K562 (cell line): ENCODE measurements around the gene ACTG2. TPM values are rescaled to one million over a fixed set of nuclear protein-coding genes. Genes with fewer than 3 reads are reported as not detected.

ENCODE experiments used
- ETV6 ChIP-seq, 3 experiments: fragments of 150-350 bp in 1 of 3; sonication (generic) in 1 of 3; formaldehyde crosslinking in 1 of 3; IDR thresholded peaks; 2 replicates each; pipeline versions ENCODE4 v1.6.1 to v1.8.0; 2014 to 2022; ENCODE audit warnings: borderline replicate concordance in 2 of 3, low read depth in 2 of 3, antibody characterized with exemption in 1 of 3, low read length in 1 of 3, mild to moderate bottlenecking in 1 of 3, missing genetic modification reagents in 1 of 3
- FOXJ3 ChIP-seq: sonication (generic); formaldehyde crosslinking; IDR thresholded peaks from 2 replicates; pipeline ENCODE4 v1.4.0; 2020; ENCODE audit warnings: mild to moderate bottlenecking, missing genetic modification reagents
- GTF2F1 ChIP-seq: IDR thresholded peaks from 2 replicates; pipeline ENCODE4 v1.6.1; 2011; ENCODE audit warnings: low read depth, low read length, improper control_type of control experiment
- MEF2A ChIP-seq: IDR thresholded peaks from 2 replicates; pipeline ENCODE4 v1.6.1; 2011; ENCODE audit warnings: low read depth, mild to moderate bottlenecking, low read length, moderate library complexity; ENCODE audit not compliant: control insufficient read depth
- MEIS2 ChIP-seq: fragments of 450-650 bp; IDR thresholded peaks from 2 replicates; pipeline ENCODE4 v1.6.1; 2014; ENCODE audit warnings: mild to moderate bottlenecking; ENCODE audit not compliant: partially characterized antibody
- MYC ChIP-seq, 2 experiments: fragments of 250-450 bp in 1 of 2; sonication (Bioruptor Pico) in 1 of 2; IDR thresholded peaks; 2 replicates each; pipeline versions ENCODE4 v1.5.1 to v1.6.1; 2012 to 2021; ENCODE audit warnings: low read depth in 2 of 2, borderline replicate concordance in 1 of 2, improper control_type of control experiment in 1 of 2, low read length in 1 of 2, mild to moderate bottlenecking in 1 of 2, moderate library complexity in 1 of 2
- NFIC ChIP-seq: fragments of 450-650 bp; IDR thresholded peaks from 2 replicates; pipeline ENCODE4 v1.6.1; 2017; ENCODE audit warnings: mild to moderate bottlenecking, inconsistent platforms
- NRF1 ChIP-seq, 2 experiments: fragments of 450-650 bp; IDR thresholded peaks in 1 of 2; conservative IDR thresholded peaks in 1 of 2; 2 replicates each; pipeline ENCODE4 v1.6.1; 2014; ENCODE audit warnings: mild to moderate bottlenecking in 2 of 2
- POLR2H ChIP-seq: IDR thresholded peaks from 2 replicates; pipeline ENCODE4 v1.6.1; 2016; ENCODE audit warnings: missing genetic modification characterization, low read depth, mild to moderate bottlenecking, control low read depth, missing compliant biosample characterization, moderate library complexity
- SETDB1 ChIP-seq: IDR thresholded peaks from one replicate; pipeline ENCODE4 v1.6.1; 2012; ENCODE audit warnings: low read length, control low read depth, inconsistent platforms
- SP1 ChIP-seq: sonication (generic); formaldehyde crosslinking; IDR thresholded peaks from 2 replicates; pipeline ENCODE4 v1.8.1; 2022; ENCODE audit warnings: mild to moderate bottlenecking, missing genetic modification reagents
- SRSF1 ChIP-seq: fragments of 200-400 bp; formaldehyde crosslinking; IDR thresholded peaks from 2 replicates; pipeline ENCODE4 v1.6.1; 2017; ENCODE audit warnings: mild to moderate bottlenecking, low read depth, low read length, moderate library complexity
- TAL1 ChIP-seq: fragments of 450-650 bp; IDR thresholded peaks from 2 replicates; pipeline ENCODE4 v1.6.1; 2016; ENCODE audit warnings: mild to moderate bottlenecking
- U2AF1 ChIP-seq: fragments of 200-400 bp; formaldehyde crosslinking; optimal IDR thresholded peaks from 2 replicates; pipeline ENCODE3; 2017; ENCODE audit warnings: mild to moderate bottlenecking, low read depth, low read length, moderate library complexity
- WHSC1 ChIP-seq: IDR thresholded peaks from one replicate; pipeline ENCODE4 v1.6.1; 2012; ENCODE audit warnings: low read length, control low read depth, inconsistent platforms
- ZBTB17 ChIP-seq: fragments of 450-650 bp; formaldehyde crosslinking; IDR thresholded peaks from 2 replicates; pipeline ENCODE4 v1.4.0; 2020; ENCODE audit warnings: mild to moderate bottlenecking
- ZNF133 ChIP-seq: fragments of 250-450 bp; sonication (Bioruptor Pico); IDR thresholded peaks from 2 replicates; pipeline ENCODE4 v1.4.0; 2020; ENCODE audit warnings: mild to moderate bottlenecking
- ZNF23 ChIP-seq: fragments of 250-450 bp; sonication (Bioruptor Pico); IDR thresholded peaks from 2 replicates; pipeline ENCODE4 v1.4.0; 2020; ENCODE audit warnings: mild to moderate bottlenecking
- ZNF316 ChIP-seq: fragments of 450-650 bp; IDR thresholded peaks from 2 replicates; pipeline ENCODE4 v1.6.1; 2016
- ZNF444 ChIP-seq: fragments of 250-450 bp; sonication (Bioruptor Pico); IDR thresholded peaks from 2 replicates; pipeline ENCODE4 v1.4.0; 2020; ENCODE audit warnings: mild to moderate bottlenecking, moderate library complexity
- polyA plus RNA-seq, 8 experiments: library from polyadenylated mRNA; depleted of rRNA in 4 of 8; stranded (reverse) in 5 of 8; unstranded in 3 of 8; fragments of >200 nt; fragmentation: Nextera tagmentation in 2 of 8; fragmentation: Illumina TruSeq in 1 of 8; extraction: Ambion mirVana in 2 of 8; extraction: Trizol in 1 of 8; gene quantifications; 2 replicates each; pipeline versions ENCODE4 v1.2.1 to v1.2.3, GENCODE V29; 2011 to 2014; ENCODE audit warnings: inconsistent platforms in 1 of 8, missing spikeins in 1 of 8
- total RNA-seq, 7 experiments: library from RNA; depleted of rRNA in 6 of 7; stranded (reverse); fragments of >200 nt in 6 of 7; fragmentation: Illumina TruSeq in 2 of 7; extraction: Trizol in 2 of 7; gene quantifications; 2 replicates each; pipeline versions ENCODE4 v1.2.1 to v1.2.3, GENCODE V29; 2011 to 2021; ENCODE audit warnings: low replicate concordance in 1 of 7
- TF ChIP-seq, protein P1 (sequence below): fragments of 450-650 bp; IDR thresholded peaks from 2 replicates; pipeline ENCODE4 v1.6.1; 2014; ENCODE audit warnings: low read depth, mild to moderate bottlenecking, moderate library complexity, borderline replicate concordance
- TF ChIP-seq, protein P2 (sequence below): sonication (generic); formaldehyde crosslinking; IDR thresholded peaks from 2 replicates; pipeline ENCODE4 v1.8.1; 2023; ENCODE audit warnings: missing genetic modification reagents, mild to moderate bottlenecking, borderline replicate concordance

Gene ACTG2
- total and polyA plus RNA-seq, 9 of the 15 experiments (the other 6 are each of a cell fraction or from before 2014, with no cell fraction given): 0.06 to 0.60 TPM; not detected in 7

DNA sequence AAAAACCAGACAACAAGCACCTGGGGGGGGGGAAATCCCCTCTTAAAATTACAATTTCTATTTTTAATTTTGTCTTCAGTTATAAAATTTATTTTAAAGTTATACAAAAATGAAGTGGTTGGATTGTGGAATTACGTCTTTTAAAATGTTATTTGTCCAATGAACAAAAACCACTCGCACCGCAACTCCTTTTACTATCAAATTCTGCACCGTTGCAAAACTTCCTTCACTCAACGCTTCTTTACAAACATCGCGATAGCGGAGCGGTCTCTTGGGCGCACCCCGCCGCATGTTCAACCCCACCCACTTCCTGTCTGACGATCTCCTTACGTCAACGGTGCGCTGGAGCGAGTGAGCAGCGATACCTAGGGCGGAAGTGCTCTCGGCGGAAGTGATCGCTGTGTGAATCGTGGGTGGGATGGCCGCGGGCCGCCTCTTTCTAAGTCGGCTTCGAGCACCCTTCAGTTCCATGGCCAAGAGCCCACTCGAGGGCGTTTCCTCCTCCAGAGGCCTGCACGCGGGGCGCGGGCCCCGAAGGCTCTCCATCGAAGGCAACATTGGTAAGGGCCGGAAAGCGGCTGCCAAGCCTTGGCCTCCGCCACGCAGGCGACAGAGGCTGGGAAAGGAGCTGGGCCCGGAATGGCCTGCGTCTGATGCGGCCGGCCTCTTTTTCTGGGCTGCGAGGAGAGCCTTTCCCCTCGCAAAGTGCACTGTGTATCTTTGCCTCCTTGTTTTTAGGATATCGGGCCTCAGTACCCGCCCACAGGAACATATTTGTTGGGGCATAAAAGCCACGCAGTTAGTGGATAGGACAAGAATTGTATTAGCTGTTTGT is 33.9 kb downstream of the ACTG2 start, which contains the start of gene DGUOK (continued):
- TF ChIP-seq ETV6 (IDR thresholded peaks at IDR 0.05; ENCODE audit: borderline replicate concordance in 1 of 2, low read depth in 2 of 2, low read length in 1 of 2) (no peak), ETV6 (CRISPR knock-in tag; IDR thresholded peaks at IDR 0.05; ENCODE audit: borderline replicate concordance) (no peak), ZNF444 (CRISPR knock-in tag) (no peak), SRSF1 (no peak), ZBTB17 (CRISPR knock-in tag) (peak; percentile 69; the same call in 1 of the 2 replicates), FOXJ3 (CRISPR knock-in tag) (no peak), ZNF23 (CRISPR knock-in tag) (no peak), WHSC1 (no peak), SETDB1 (no peak), NRF1 (conservative IDR thresholded peaks at IDR 0.05 in 1 of 2, IDR thresholded peaks at IDR 0.05 in 1 of 2) (peak; percentile 86 to 88), MEF2A (0 out of 2 replicates have a peak, but pooled peaks have one; percentile 29), U2AF1 (no peak), POLR2H (tag) (peak; percentile 79), NFIC (peak; percentile 53), GTF2F1 (no peak; the same call in 1 of the 2 replicates), ZNF316 (peak; percentile 94), MEIS2 (peak; percentile 92), SP1 (CRISPR knock-in tag) (peak; percentile 55; the same call in 1 of the 2 replicates), MYC (IDR thresholded peaks at IDR 0.05; ENCODE audit: low read depth, low read length) (peak; percentile 90), MYC (CRISPR knock-in tag; IDR thresholded peaks at IDR 0.05; ENCODE audit: borderline replicate concordance, low read depth) (peak; percentile 85), TAL1 (no peak), ZNF133 (CRISPR knock-in tag) (no peak)
- TF ChIP-seq, protein P1, sequence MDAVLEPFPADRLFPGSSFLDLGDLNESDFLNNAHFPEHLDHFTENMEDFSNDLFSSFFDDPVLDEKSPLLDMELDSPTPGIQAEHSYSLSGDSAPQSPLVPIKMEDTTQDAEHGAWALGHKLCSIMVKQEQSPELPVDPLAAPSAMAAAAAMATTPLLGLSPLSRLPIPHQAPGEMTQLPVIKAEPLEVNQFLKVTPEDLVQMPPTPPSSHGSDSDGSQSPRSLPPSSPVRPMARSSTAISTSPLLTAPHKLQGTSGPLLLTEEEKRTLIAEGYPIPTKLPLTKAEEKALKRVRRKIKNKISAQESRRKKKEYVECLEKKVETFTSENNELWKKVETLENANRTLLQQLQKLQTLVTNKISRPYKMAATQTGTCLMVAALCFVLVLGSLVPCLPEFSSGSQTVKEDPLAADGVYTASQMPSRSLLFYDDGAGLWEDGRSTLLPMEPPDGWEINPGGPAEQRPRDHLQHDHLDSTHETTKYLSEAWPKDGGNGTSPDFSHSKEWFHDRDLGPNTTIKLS: peak; percentile 96
- TF ChIP-seq, protein P2, sequence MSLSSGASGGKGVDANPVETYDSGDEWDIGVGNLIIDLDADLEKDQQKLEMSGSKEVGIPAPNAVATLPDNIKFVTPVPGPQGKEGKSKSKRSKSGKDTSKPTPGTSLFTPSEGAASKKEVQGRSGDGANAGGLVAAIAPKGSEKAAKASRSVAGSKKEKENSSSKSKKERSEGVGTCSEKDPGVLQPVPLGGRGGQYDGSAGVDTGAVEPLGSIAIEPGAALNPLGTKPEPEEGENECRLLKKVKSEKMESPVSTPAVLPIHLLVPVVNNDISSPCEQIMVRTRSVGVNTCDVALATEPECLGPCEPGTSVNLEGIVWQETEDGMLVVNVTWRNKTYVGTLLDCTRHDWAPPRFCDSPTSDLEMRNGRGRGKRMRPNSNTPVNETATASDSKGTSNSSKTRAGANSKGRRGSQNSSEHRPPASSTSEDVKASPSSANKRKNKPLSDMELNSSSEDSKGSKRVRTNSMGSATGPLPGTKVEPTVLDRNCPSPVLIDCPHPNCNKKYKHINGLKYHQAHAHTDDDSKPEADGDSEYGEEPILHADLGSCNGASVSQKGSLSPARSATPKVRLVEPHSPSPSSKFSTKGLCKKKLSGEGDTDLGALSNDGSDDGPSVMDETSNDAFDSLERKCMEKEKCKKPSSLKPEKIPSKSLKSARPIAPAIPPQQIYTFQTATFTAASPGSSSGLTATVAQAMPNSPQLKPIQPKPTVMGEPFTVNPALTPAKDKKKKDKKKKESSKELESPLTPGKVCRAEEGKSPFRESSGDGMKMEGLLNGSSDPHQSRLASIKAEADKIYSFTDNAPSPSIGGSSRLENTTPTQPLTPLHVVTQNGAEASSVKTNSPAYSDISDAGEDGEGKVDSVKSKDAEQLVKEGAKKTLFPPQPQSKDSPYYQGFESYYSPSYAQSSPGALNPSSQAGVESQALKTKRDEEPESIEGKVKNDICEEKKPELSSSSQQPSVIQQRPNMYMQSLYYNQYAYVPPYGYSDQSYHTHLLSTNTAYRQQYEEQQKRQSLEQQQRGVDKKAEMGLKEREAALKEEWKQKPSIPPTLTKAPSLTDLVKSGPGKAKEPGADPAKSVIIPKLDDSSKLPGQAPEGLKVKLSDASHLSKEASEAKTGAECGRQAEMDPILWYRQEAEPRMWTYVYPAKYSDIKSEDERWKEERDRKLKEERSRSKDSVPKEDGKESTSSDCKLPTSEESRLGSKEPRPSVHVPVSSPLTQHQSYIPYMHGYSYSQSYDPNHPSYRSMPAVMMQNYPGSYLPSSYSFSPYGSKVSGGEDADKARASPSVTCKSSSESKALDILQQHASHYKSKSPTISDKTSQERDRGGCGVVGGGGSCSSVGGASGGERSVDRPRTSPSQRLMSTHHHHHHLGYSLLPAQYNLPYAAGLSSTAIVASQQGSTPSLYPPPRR (CRISPR knock-in tag): no peak
